ENCODE measurements around the gene GIT2. TPM values are rescaled to one million over a fixed set of nuclear protein-coding genes. Genes with fewer than 3 reads are reported as not detected.
"Not testable (repeated sequence)": the region's sequence is repeated elsewhere in the genome, so short reads cannot be mapped to it uniquely, and the experiment has no call there.

Gene GIT2
- total RNA-seq, 2 experiments from 2014 or later: 101 to 103 TPM

- POLR2A ChIA-PET: interaction anchor here (1.1 kb wide), 1 partner anchor 21 kb away, joined by 3 read pairs; no protein-coding TSS in a partner anchor
- Mint-ChIP-seq H3K27me3 (no peaks in the 10 kb centered on the region), H3K36me3 (peaks cover 31% of the 10 kb centered on the region), H3K4me1 (peaks cover 2% of the 10 kb centered on the region), H3K27ac (no peak overlapping the region), H3K4me3 (no peak overlapping the region), H3K9me3 (no peaks in the 10 kb centered on the region)
- ATAC-seq (ENCODE audit: low read depth) (no peak), DNase-seq (no peak)
Observed at GRCh38 chr12:110020956-110021355, 24.8 kb upstream of the GIT2 start.

GRCh38 chr12:110015132-110015531, 19.0 kb upstream of the GIT2 start:
- H3K4me3 Mint-ChIP-seq: peak overlapping the region; percentile 70
- H3K27me3 Mint-ChIP-seq: no peaks in the 10 kb centered on the region
- POLR2A ChIA-PET: interaction anchor here (1.4 kb wide), 1 partner anchor 115 kb away, joined by 4 read pairs; the partner anchor contains the start of gene TCHP
- H3K9me3 Mint-ChIP-seq: no peaks in the 10 kb centered on the region
- H3K27ac Mint-ChIP-seq: peak overlapping the region; percentile 89
- H3K36me3 Mint-ChIP-seq: peaks cover 37% of the 10 kb centered on the region
- DNase-seq (no peak), ATAC-seq (ENCODE audit: low read depth) (peak; percentile 70)
- peaks cover 36% of the 10 kb centered on the region for H3K4me1 Mint-ChIP-seq

GRCh38 chr12:110012659-110013058, 16.5 kb upstream of the GIT2 start:
- POLR2A ChIA-PET: interaction anchor here (1.3 to 4.2 kb wide), 2 partner anchors 13 to 27 kb away, joined by 3 to 14 read pairs; partner anchors contain the start of gene ANKRD13A
- peaks cover 39% of the 10 kb centered on the region for H3K36me3 Mint-ChIP-seq
- DNase-seq (no peak), ATAC-seq (ENCODE audit: low read depth) (no peak)
- H3K4me1 Mint-ChIP-seq: peaks cover 44% of the 10 kb centered on the region
- H3K27me3 Mint-ChIP-seq: no peaks in the 10 kb centered on the region
- no peaks in the 10 kb centered on the region for H3K9me3 Mint-ChIP-seq
- no peak overlapping the region for H3K4me3 Mint-ChIP-seq
- peak overlapping the region; percentile 13 for H3K27ac Mint-ChIP-seq

GRCh38 chr12:110012137-110012536, 16.0 kb upstream of the GIT2 start:
- H3K4me1 Mint-ChIP-seq: peaks cover 44% of the 10 kb centered on the region
- H3K36me3 Mint-ChIP-seq: peaks cover 37% of the 10 kb centered on the region
- no peaks in the 10 kb centered on the region for H3K27me3 Mint-ChIP-seq
- POLR2A ChIA-PET: interaction anchor here (4.2 kb wide), 1 partner anchor 13 kb away, joined by 14 read pairs; the partner anchor contains the start of gene ANKRD13A
- no peak for ATAC-seq (ENCODE audit: low read depth)
- H3K27ac Mint-ChIP-seq: peak overlapping the region; percentile 13
- no peak for DNase-seq
- H3K4me3 Mint-ChIP-seq: no peak overlapping the region
- no peaks in the 10 kb centered on the region for H3K9me3 Mint-ChIP-seq

- DNase-seq: no peak
- no peak for ATAC-seq (ENCODE audit: low read depth)
- no peaks in the 10 kb centered on the region for H3K9me3 Mint-ChIP-seq
- H3K4me1 Mint-ChIP-seq: peaks cover 49% of the 10 kb centered on the region
- peak overlapping the region; percentile 58 for H3K27ac Mint-ChIP-seq
- peaks cover 42% of the 10 kb centered on the region for H3K36me3 Mint-ChIP-seq
- H3K27me3 Mint-ChIP-seq: no peaks in the 10 kb centered on the region
- no peak overlapping the region for H3K4me3 Mint-ChIP-seq
- POLR2A ChIA-PET: interaction anchor here (0.5 to 4.2 kb wide), 3 partner anchors 12 to 41 kb away, joined by 3 to 14 read pairs (median 3); partner anchors contain the start of genes ANKRD13A and C12orf76
Observed at GRCh38 chr12:110010853-110011723, 14.9 kb upstream of the GIT2 start.

GRCh38 chr12:110008681-110009398, 12.7 kb upstream of the GIT2 start:
- POLR2A ChIA-PET; H3K27me3 Mint-ChIP-seq; ATAC-seq (ENCODE audit: low read depth); H3K9me3 Mint-ChIP-seq; H3K27ac Mint-ChIP-seq; DNase-seq; H3K4me3 Mint-ChIP-seq: not testable (repeated sequence)
- Mint-ChIP-seq H3K36me3 (peaks cover 45% of the 10 kb centered on the region), H3K4me1 (peaks cover 56% of the 10 kb centered on the region)

GRCh38 chr12:110007881-110008280, 11.7 kb upstream of the GIT2 start:
- peaks cover 62% of the 10 kb centered on the region for H3K4me1 Mint-ChIP-seq
- H3K36me3 Mint-ChIP-seq: peaks cover 50% of the 10 kb centered on the region
- no peak for ATAC-seq (ENCODE audit: low read depth)

GRCh38 chr12:110006115-110006514, 9.9 kb upstream of the GIT2 start:
- peaks cover 53% of the 10 kb centered on the region for H3K4me1 Mint-ChIP-seq
- H3K9me3 Mint-ChIP-seq: no peaks in the 10 kb centered on the region
- ATAC-seq (ENCODE audit: low read depth) (no peak), DNase-seq (no peak)
- H3K27ac Mint-ChIP-seq: no peak overlapping the region
- H3K36me3 Mint-ChIP-seq: peaks cover 44% of the 10 kb centered on the region
- H3K4me3 Mint-ChIP-seq: no peak overlapping the region
- no peaks in the 10 kb centered on the region for H3K27me3 Mint-ChIP-seq
- POLR2A ChIA-PET: no interaction called here

More at GRCh38 chr12:110007881-110008280, 11.7 kb upstream of the GIT2 start:
- POLR2A ChIA-PET: no interaction called here
- Mint-ChIP-seq H3K27me3 (no peaks in the 10 kb centered on the region), H3K9me3 (no peaks in the 10 kb centered on the region), H3K4me3 (no peak overlapping the region), H3K27ac (no peak overlapping the region)
- DNase-seq: no peak

- no peak for DNase-seq
- Mint-ChIP-seq H3K36me3 (peaks cover 46% of the 10 kb centered on the region), H3K27ac (peak overlapping the region; percentile 82), H3K4me1 (peaks cover 51% of the 10 kb centered on the region), H3K27me3 (no peaks in the 10 kb centered on the region), H3K4me3 (peak overlapping the region; percentile 70), H3K9me3 (no peaks in the 10 kb centered on the region)
- POLR2A ChIA-PET: no interaction called here
- ATAC-seq (ENCODE audit: low read depth): peak; percentile 71
Observed at GRCh38 chr12:110005319-110005973, 9.3 kb upstream of the GIT2 start.

- peak; percentile 23 for ATAC-seq (ENCODE audit: low read depth)
- Mint-ChIP-seq H3K27me3 (no peaks in the 10 kb centered on the region), H3K4me1 (peaks cover 50% of the 10 kb centered on the region), H3K9me3 (no peaks in the 10 kb centered on the region), H3K4me3 (peak overlapping the region; percentile 32), H3K27ac (peak overlapping the region; percentile 56), H3K36me3 (peaks cover 42% of the 10 kb centered on the region)
- DNase-seq: no peak
- POLR2A ChIA-PET: interaction anchor here (1.2 kb wide), 1 partner anchor 10 kb away, joined by 3 read pairs; no protein-coding TSS in a partner anchor
Observed at GRCh38 chr12:110004598-110004997, 8.4 kb upstream of the GIT2 start.

GRCh38 chr12:110002676-110003515, 6.7 kb upstream of the GIT2 start:
- peak overlapping the region; percentile 35 for H3K4me3 Mint-ChIP-seq
- H3K27ac Mint-ChIP-seq: peak overlapping the region; percentile 24
- no peaks in the 10 kb centered on the region for H3K27me3 Mint-ChIP-seq
- ATAC-seq (ENCODE audit: low read depth) (no peak), DNase-seq (no peak)
- peaks cover 33% of the 10 kb centered on the region for H3K36me3 Mint-ChIP-seq
- peaks cover 53% of the 10 kb centered on the region for H3K4me1 Mint-ChIP-seq
- POLR2A ChIA-PET: interaction anchor here (1.2 kb wide), 1 partner anchor 8 kb away, joined by 3 read pairs; no protein-coding TSS in a partner anchor
- no peaks in the 10 kb centered on the region for H3K9me3 Mint-ChIP-seq

- Mint-ChIP-seq H3K27ac (no peak overlapping the region), H3K4me1 (peaks cover 53% of the 10 kb centered on the region), H3K36me3 (peaks cover 24% of the 10 kb centered on the region), H3K9me3 (no peaks in the 10 kb centered on the region), H3K27me3 (no peaks in the 10 kb centered on the region), H3K4me3 (peak overlapping the region; percentile 13)
- DNase-seq: no peak
- POLR2A ChIA-PET: no interaction called here
- no peak for ATAC-seq (ENCODE audit: low read depth)
Observed at GRCh38 chr12:110001596-110001995, 5.4 kb upstream of the GIT2 start.

Measured in activated naive CD8-positive, alpha-beta T cell treated with anti-CD3 and anti-CD28 coated beads, Interleukin-2, amount 10 ng/mL, durations not matched to agents 7 days and 5 days (primary cell).